Hepatocyte (in vitro differentiated cells): ENCODE data around the gene APOL5.

Source experiments
- EZH2phosphoT487 ChIP-seq: fragments of 200-600 bp; sonication (generic); IDR thresholded peaks from one replicate; pipeline ENCODE4 v1.6.1; 2018; ENCODE audit warnings: antibody characterized with exemption, mild to moderate bottlenecking, low read depth, moderate library complexity; ENCODE audit not compliant: unreplicated experiment, severe bottlenecking
- TF ChIP-seq, protein P1 (sequence below): fragments of 200-600 bp; sonication (generic); IDR thresholded peaks from 2 replicates; pipeline ENCODE4 v1.5.1; 2016; ENCODE audit warnings: antibody characterized with exemption, mild to moderate bottlenecking; ENCODE audit not compliant: poor library complexity

- TF ChIP-seq, protein P1, sequence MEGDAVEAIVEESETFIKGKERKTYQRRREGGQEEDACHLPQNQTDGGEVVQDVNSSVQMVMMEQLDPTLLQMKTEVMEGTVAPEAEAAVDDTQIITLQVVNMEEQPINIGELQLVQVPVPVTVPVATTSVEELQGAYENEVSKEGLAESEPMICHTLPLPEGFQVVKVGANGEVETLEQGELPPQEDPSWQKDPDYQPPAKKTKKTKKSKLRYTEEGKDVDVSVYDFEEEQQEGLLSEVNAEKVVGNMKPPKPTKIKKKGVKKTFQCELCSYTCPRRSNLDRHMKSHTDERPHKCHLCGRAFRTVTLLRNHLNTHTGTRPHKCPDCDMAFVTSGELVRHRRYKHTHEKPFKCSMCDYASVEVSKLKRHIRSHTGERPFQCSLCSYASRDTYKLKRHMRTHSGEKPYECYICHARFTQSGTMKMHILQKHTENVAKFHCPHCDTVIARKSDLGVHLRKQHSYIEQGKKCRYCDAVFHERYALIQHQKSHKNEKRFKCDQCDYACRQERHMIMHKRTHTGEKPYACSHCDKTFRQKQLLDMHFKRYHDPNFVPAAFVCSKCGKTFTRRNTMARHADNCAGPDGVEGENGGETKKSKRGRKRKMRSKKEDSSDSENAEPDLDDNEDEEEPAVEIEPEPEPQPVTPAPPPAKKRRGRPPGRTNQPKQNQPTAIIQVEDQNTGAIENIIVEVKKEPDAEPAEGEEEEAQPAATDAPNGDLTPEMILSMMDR: no peak
- no peak for TF ChIP-seq EZH2phosphoT487
Observed at GRCh38 chr22:35758394-35758793, 40.7 kb downstream of the APOL5 start.
